Transverse colon (tissue), 4 donors: ENCODE measurements around the gene SCN5A. TPM values are rescaled to one million over a fixed set of nuclear protein-coding genes. Genes with fewer than 3 reads are reported as not detected.

Source experiments
- DNase-seq: peaks from one replicate; pipeline ENCODE4 v3.0.0-alpha.2; 2019
- H3K27ac ChIP-seq, 4 donors: fragments of 200-600 bp; sonication (generic); 2 replicates each; pipeline ENCODE4 v1.5.1; 2016 to 2018; ENCODE audit warnings: inconsistent platforms in 4 of 4
- H3K27me3 ChIP-seq: fragments of 200-600 bp; sonication (generic); 2 replicates; pipeline ENCODE4 v1.5.1; 2017; ENCODE audit warnings: inconsistent platforms
- H3K36me3 ChIP-seq, 4 donors: fragments of 200-600 bp; sonication (generic); 2 replicates each; pipeline ENCODE4 v1.5.1; 2017 to 2019; ENCODE audit warnings: inconsistent platforms in 4 of 4
- H3K4me1 ChIP-seq, 4 donors: fragments of 200-600 bp; sonication (generic); 2 replicates each; pipeline ENCODE4 v1.5.1; 2017 to 2020; ENCODE audit warnings: inconsistent platforms in 4 of 4
- H3K4me3 ChIP-seq, 4 donors: fragments of 200-600 bp; sonication (generic); 1 replicate in 1 of 4; 2 replicates in 3 of 4; pipeline versions ENCODE4 v1.5.1 to v1.6.1; 2017 to 2019; ENCODE audit warnings: inconsistent platforms in 4 of 4
- H3K9me3 ChIP-seq, 2 donors: fragments of 200-600 bp; sonication (generic); 2 replicates each; pipeline ENCODE4 v1.5.1; 2017 to 2019; ENCODE audit warnings: inconsistent platforms in 2 of 2
- EP300 ChIP-seq: sonication (generic); formaldehyde crosslinking; IDR thresholded peaks from one replicate; pipeline ENCODE4 v1.6.1; 2017; ENCODE audit warnings: antibody characterized with exemption, low read depth
- POLR2A ChIP-seq: fragments of 450-650 bp; IDR thresholded peaks from one replicate; pipeline ENCODE4 v1.6.1; 2016; ENCODE audit warnings: antibody characterized with exemption, mild to moderate bottlenecking, moderate library complexity
- POLR2AphosphoS5 ChIP-seq, 3 donors: sonication (generic); formaldehyde crosslinking; IDR thresholded peaks; one replicate each; pipeline ENCODE4 v1.6.1; 2016; ENCODE audit warnings: antibody characterized with exemption in 3 of 3
- WGBS, 2 donors: methylation state at CpG; one replicate each; pipeline ENCODE4 v1.1.5; 2018; ENCODE audit warnings: low coverage in 1 of 2; 5-methylcytosine and 5-hydroxymethylcytosine counted together
- in situ Hi-C, 4 donors: fragments of 200-750 bp; cut with MboI; loops; one replicate each; pipeline versions ENCODE4 v1.15.0 to v1.15.1; 2017; ENCODE audit warnings: low sequenced_read_pairs in 3 of 4, low pct_ligation_motif_present in 1 of 4, low pct_unique_long_range_greater_than_20kb in 1 of 4
- intact Hi-C: fragments of 100-400 bp; cut with DNase I; formaldehyde crosslinking; loops from one replicate; pipeline ENCODE4 v1.15.1; 2023; ENCODE audit warnings: low total_unique reads
- total RNA-seq, 4 donors: library from RNA; depleted of rRNA; stranded (reverse); fragments of >200 nt; gene quantifications; one replicate each; pipeline ENCODE4 v1.1.0, GENCODE V29; 2016
- TF ChIP-seq, protein P1 (sequence below), 5 experiments: fragments of 200-600 bp in 3 of 5; fragments of 450-650 bp in 2 of 5; sonication (generic) in 3 of 5; IDR thresholded peaks; 1 replicate in 2 of 5; 2 replicates in 3 of 5; pipeline ENCODE4 v1.5.1; 2016 to 2017; ENCODE audit warnings: antibody characterized with exemption in 5 of 5, inconsistent platforms in 3 of 5, mild to moderate bottlenecking in 2 of 5, moderate library complexity in 1 of 5

Gene SCN5A
- total RNA-seq, 4 donors from 2014 or later = 0.16 to 0.27 TPM; not detected in 2

DNA sequence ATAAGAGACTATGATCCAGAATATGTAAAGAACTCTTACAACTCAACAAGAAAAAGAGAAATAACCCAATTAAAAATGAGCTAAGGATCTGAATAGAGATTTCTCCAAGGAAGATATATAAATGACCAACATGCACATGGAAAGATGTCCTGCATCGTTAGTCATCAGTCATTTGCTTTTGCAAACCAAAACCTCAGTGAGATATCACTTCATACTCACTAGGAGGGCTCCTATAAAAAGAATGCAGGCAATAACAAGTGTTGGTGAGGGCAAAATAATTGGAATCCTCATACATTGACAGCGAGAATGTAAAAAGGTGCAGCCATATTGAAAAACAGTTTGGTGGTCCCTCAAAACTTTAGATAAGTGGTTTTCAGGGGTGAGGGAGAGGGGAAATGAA, 96.4 kb downstream of the SCN5A start:
- H3K9me3 ChIP-seq = no peaks in the 10 kb centered on the region
- H3K4me3 ChIP-seq = no peak overlapping the region
- in situ Hi-C loops (no loop called here), intact Hi-C loops (no loop called here)
- H3K36me3 ChIP-seq = no peaks in the 10 kb centered on the region
- DNase-seq = no peak
- H3K27ac ChIP-seq = no peak overlapping the region
- WGBS, 2 donors = 86 to 94% methylated on average over 2 of the region's 2 CpGs
- TF ChIP-seq EP300 (no peak), POLR2AphosphoS5 (IDR thresholded peaks at IDR 0.05) (no peak), POLR2A (no peak)
- TF ChIP-seq, protein P1, sequence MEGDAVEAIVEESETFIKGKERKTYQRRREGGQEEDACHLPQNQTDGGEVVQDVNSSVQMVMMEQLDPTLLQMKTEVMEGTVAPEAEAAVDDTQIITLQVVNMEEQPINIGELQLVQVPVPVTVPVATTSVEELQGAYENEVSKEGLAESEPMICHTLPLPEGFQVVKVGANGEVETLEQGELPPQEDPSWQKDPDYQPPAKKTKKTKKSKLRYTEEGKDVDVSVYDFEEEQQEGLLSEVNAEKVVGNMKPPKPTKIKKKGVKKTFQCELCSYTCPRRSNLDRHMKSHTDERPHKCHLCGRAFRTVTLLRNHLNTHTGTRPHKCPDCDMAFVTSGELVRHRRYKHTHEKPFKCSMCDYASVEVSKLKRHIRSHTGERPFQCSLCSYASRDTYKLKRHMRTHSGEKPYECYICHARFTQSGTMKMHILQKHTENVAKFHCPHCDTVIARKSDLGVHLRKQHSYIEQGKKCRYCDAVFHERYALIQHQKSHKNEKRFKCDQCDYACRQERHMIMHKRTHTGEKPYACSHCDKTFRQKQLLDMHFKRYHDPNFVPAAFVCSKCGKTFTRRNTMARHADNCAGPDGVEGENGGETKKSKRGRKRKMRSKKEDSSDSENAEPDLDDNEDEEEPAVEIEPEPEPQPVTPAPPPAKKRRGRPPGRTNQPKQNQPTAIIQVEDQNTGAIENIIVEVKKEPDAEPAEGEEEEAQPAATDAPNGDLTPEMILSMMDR (IDR thresholded peaks at IDR 0.05) = no peak
- H3K4me1 ChIP-seq = no peaks in the 10 kb centered on the region
- no peaks in the 10 kb centered on the region for H3K27me3 ChIP-seq

DNA sequence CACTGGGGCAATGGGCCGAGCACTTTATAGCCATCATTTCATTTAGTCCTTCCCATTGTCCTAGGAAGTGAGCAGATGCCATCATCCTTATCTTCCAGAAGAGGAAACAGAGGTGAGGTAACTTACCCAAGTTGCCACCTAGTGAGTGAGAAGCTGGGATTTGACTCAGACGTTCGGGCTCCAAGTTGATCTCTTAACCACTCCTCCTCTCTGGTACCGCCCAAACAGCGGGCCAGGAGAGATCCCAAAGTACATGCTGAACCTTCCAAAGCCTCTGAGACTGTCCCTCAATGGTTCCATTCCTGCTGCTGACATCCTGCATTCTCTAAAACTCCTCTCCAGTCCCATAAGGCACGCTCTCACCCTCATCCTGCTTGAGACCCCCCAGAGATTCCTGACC, 97.1 kb downstream of the SCN5A start:
- Histone ChIP-seq H3K9me3 (no peaks in the 10 kb centered on the region), H3K27me3 (no peaks in the 10 kb centered on the region), H3K27ac (no peak overlapping the region), H3K4me3 (no peak overlapping the region), H3K4me1 (no peaks in the 10 kb centered on the region), H3K36me3 (no peaks in the 10 kb centered on the region)
- no peak for DNase-seq
- WGBS, 2 donors = 77 to 93% methylated on average over 3 to 6 of the region's 6 CpGs
- in situ Hi-C loops (no loop called here), intact Hi-C loops (no loop called here)
- TF ChIP-seq POLR2AphosphoS5 (IDR thresholded peaks at IDR 0.05) (no peak), POLR2A (no peak), EP300 (no peak)
- TF ChIP-seq, protein P1 (IDR thresholded peaks at IDR 0.05) = no peak

DNA sequence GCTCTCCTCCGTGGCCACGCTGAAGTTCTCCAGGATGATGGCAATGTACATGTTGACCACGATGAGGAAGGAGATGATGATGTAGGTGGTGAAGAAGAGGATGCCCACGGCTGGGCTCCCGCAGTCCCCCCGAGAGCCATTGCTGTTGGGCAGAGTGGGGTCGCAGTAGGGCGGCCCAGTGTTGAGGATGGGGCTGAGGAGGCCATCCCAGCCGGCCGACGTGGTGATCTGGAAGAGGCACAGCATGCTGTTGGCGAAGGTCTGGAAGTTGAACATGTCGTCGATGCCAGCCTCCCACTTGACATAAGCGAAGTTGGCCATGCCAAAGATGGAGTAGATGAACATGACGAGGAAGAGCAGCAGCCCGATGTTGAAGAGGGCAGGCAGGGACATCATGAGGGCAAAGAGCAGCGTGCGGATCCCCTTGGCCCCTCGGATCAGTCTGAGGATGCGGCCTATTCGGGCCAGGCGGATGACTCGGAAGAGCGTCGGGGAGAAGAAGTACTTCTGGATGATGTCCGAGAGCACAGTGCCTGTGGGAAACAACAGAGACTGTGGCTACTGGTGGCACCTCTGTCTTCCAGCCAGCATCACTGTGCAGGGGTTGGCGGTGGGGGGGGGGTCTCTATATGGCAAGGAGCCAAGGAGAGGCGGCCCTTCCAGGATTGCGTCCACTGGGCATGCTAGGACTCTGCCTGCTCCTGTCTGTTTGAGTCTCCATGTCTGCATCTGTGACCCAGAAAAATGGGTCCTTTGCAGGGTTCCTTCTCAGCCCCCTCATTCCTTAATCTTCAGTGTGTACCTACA, 98.3 kb downstream of the SCN5A start:
- no peaks in the 10 kb centered on the region for H3K27me3 ChIP-seq
- peak; percentile 2 for DNase-seq
- 92 to 93% methylated on average over 12 to 30 of the region's 30 CpGs for WGBS, 2 donors
- intact Hi-C loops (no loop called here), in situ Hi-C loops (no loop called here)
- TF ChIP-seq POLR2AphosphoS5 (IDR thresholded peaks at IDR 0.05) = no peak
- TF ChIP-seq EP300 = no peak
- TF ChIP-seq, protein P1 (IDR thresholded peaks at IDR 0.05) = no peak
- no peak for TF ChIP-seq POLR2A
- no peak overlapping the region for H3K4me3 ChIP-seq
- H3K36me3 ChIP-seq = no peaks in the 10 kb centered on the region
- no peaks in the 10 kb centered on the region for H3K9me3 ChIP-seq
- H3K27ac ChIP-seq = no peak overlapping the region
- no peaks in the 10 kb centered on the region for H3K4me1 ChIP-seq

DNA sequence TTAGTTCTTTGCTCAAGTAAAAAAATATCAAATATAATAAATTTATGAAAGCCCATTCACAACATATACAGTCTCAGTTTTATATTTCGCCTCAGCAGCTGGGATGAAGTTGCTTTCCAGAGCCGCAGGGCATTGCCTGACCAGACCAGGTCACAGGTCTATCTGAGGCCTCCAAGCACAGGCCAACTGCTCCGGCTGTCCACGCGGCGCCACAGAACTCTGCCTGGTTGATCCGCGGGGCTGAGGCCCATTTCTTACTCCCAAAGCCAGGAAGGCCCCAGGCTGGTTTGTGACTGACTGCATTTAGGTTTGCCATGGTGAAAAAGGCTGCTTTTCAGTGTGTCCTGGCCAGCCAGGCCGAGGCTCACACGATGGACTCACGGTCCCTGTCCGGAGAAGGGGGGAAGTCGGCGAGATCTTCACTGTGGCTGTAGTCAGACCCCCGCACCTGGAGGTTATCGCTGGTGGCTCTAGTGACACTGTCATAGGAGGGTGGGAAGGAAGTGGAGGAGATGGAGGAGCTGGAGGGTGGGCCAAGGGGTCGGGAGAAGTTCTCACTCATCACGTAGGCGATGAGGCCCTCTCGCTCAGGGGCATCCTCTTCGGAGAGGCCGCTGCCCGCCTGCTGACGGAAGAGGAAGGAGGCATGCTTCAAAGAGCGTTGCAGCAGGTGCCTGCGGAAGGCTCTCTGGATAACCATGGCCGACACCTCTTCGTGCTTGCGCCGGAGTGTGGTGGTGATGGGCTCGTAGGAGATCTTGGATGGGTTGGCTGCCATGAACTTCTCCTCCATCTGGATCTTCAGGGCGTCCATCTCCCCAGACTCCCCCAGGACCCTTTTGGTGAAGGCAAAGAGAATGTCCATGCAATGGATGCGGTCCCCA, 99.3 kb downstream of the SCN5A start:
- peak; percentile 3 for DNase-seq
- no peak overlapping the region for H3K4me3 ChIP-seq
- no peak overlapping the region for H3K27ac ChIP-seq
- 93% methylated on average over 33 of the region's 33 CpGs; no CpG with 5 or more reads in 1 of the 2 donors for WGBS, 2 donors
- TF ChIP-seq POLR2A = no peak
- no peaks in the 10 kb centered on the region for H3K36me3 ChIP-seq
- intact Hi-C loops (no loop called here), in situ Hi-C loops (loop anchor here in 1 of 4 donors (25.0 kb wide), 1 partner anchor 462 kb away; no protein-coding TSS in a partner anchor)
- no peaks in the 10 kb centered on the region for H3K4me1 ChIP-seq
- no peaks in the 10 kb centered on the region for H3K27me3 ChIP-seq
- H3K9me3 ChIP-seq = no peaks in the 10 kb centered on the region
